Activated CD8-positive, alpha-beta T cell treated with anti-CD3 and anti-CD28 coated beads, Interleukin-2, amount 10 ng/mL, durations not matched to agents 7 days and 5 days (primary cell): ENCODE measurements around the gene RHOBTB1. TPM values are rescaled to one million over a fixed set of nuclear protein-coding genes. Genes with fewer than 3 reads are reported as not detected.
A peak's percentile ranks its signal among the peaks of the same experiment; 100 is the strongest.

Experiments
- ATAC-seq: fragments of 150-1000 bp; cut with Tn5 transposase; one replicate; pipeline ENCODE4 v1.10.0; 2021; ENCODE audit warnings: moderate library complexity
- CTCF ChIA-PET: fragments of 350-600 bp; sonication (Branson Sonifier 250); formaldehyde crosslinking; loops from one replicate; lab custom pipeline; 2021; ENCODE audit warnings: antibody characterized with exemption; lab: Charles Lee
- POLR2A ChIA-PET: fragments of 350-600 bp; sonication (Branson Sonifier 250); formaldehyde crosslinking; loops from one replicate; lab custom pipeline; 2021; ENCODE audit warnings: antibody characterized with exemption; lab: Charles Lee
- DNase-seq: peaks from one replicate; pipeline ENCODE4 v3.0.0-alpha.2; 2020
- H3K27ac Mint-ChIP-seq: one replicate; pipeline ENCODE4 v1.8.0; 2021; ENCODE audit warnings: mild to moderate bottlenecking, mixed read lengths
- H3K27me3 Mint-ChIP-seq: one replicate; pipeline ENCODE4 v1.8.0; 2021; ENCODE audit warnings: low read depth, mixed read lengths
- H3K36me3 Mint-ChIP-seq: one replicate; pipeline ENCODE4 v1.8.0; 2021; ENCODE audit warnings: low read depth, mixed read lengths
- H3K4me1 Mint-ChIP-seq: one replicate; pipeline ENCODE4 v1.8.0; 2021; ENCODE audit warnings: low read depth, mixed read lengths
- H3K4me3 Mint-ChIP-seq: one replicate; pipeline ENCODE4 v1.8.0; 2021; ENCODE audit warnings: mild to moderate bottlenecking, mixed read lengths
- H3K9me3 Mint-ChIP-seq: one replicate; pipeline ENCODE4 v1.8.0; 2022; ENCODE audit warnings: mixed read lengths; ENCODE audit not compliant: insufficient read depth
- total RNA-seq, 2 experiments: library from RNA; stranded (reverse); gene quantifications; one replicate each; pipeline ENCODE4 v1.2.3, GENCODE V29; 2021

The RHOBTB1 gene, protein sequence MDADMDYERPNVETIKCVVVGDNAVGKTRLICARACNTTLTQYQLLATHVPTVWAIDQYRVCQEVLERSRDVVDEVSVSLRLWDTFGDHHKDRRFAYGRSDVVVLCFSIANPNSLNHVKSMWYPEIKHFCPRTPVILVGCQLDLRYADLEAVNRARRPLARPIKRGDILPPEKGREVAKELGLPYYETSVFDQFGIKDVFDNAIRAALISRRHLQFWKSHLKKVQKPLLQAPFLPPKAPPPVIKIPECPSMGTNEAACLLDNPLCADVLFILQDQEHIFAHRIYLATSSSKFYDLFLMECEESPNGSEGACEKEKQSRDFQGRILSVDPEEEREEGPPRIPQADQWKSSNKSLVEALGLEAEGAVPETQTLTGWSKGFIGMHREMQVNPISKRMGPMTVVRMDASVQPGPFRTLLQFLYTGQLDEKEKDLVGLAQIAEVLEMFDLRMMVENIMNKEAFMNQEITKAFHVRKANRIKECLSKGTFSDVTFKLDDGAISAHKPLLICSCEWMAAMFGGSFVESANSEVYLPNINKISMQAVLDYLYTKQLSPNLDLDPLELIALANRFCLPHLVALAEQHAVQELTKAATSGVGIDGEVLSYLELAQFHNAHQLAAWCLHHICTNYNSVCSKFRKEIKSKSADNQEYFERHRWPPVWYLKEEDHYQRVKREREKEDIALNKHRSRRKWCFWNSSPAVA
- total RNA-seq, result under 1 TPM in 1 of 2 experiments, not detected in 1; 0.05 TPM

- no peaks in the 10 kb centered on the region for H3K9me3 Mint-ChIP-seq
- peak; percentile 79 for ATAC-seq
- peaks cover 57% of the 10 kb centered on the region for H3K27me3 Mint-ChIP-seq
- CTCF ChIA-PET, result no interaction called here
- H3K4me1 Mint-ChIP-seq, result peaks cover 14% of the 10 kb centered on the region
- peak; percentile 36 for DNase-seq
- H3K27ac Mint-ChIP-seq, result no peak within 1 kb of the TSS
- no peaks in the 10 kb centered on the region for H3K36me3 Mint-ChIP-seq
- POLR2A ChIA-PET, result interaction anchor here (0.6 kb wide), 1 partner anchor 30 kb away, joined by 3 read pairs; no protein-coding TSS in a partner anchor
- peak within 1 kb of the TSS; percentile 52 for H3K4me3 Mint-ChIP-seq
Observed at GRCh38 chr10:60944058-60944909, at the start of gene RHOBTB1. RHOBTB1 (minus strand) TSS chr10:60944185; CDS start chr10:60911542, 32,643 bp downstream.

DNA sequence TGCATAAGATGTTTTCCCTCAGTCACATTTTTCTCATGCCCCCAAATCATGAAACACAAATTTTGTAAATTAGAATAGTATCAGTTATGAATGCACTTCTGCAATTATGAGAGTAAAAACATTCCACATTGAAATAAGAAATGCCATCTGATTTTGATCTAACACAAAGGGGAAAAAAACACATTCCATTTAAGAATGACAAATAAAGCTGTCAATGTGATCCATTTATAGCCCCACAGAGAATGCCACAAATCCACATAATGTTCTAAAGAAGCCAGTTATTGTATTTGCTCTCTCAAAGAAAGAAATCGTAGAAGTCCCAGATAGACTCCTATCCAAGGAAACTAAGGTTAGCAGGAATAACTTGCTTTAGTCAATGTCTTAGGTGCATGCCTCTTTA lies 48.7 kb upstream of the RHOBTB1 start:
- no peak for DNase-seq
- POLR2A ChIA-PET, result no interaction called here
- Mint-ChIP-seq H3K9me3 (no peaks in the 10 kb centered on the region), H3K27ac (no peak overlapping the region), H3K27me3 (peaks cover 5% of the 10 kb centered on the region), H3K4me1 (no peaks in the 10 kb centered on the region), H3K36me3 (no peaks in the 10 kb centered on the region), H3K4me3 (no peak overlapping the region)
- ATAC-seq, result no peak
- CTCF ChIA-PET, result no interaction called here

GRCh38 chr10:60990663-60991062 lies 46.7 kb upstream of the RHOBTB1 start:
- Mint-ChIP-seq H3K36me3 (no peaks in the 10 kb centered on the region), H3K4me1 (no peaks in the 10 kb centered on the region), H3K27ac (no peak overlapping the region), H3K9me3 (no peaks in the 10 kb centered on the region), H3K4me3 (no peak overlapping the region), H3K27me3 (peaks cover 5% of the 10 kb centered on the region)
- ChIA-PET POLR2A (no interaction called here), CTCF (no interaction called here)
- no peak for DNase-seq
- no peak for ATAC-seq

GRCh38 chr10:60989400-60989876 lies 45.5 kb upstream of the RHOBTB1 start:
- ChIA-PET CTCF (no interaction called here), POLR2A (no interaction called here)
- no peak for DNase-seq
- no peak for ATAC-seq
- Mint-ChIP-seq H3K9me3 (no peaks in the 10 kb centered on the region), H3K36me3 (no peaks in the 10 kb centered on the region), H3K4me3 (no peak overlapping the region), H3K27me3 (peaks cover 5% of the 10 kb centered on the region), H3K27ac (no peak overlapping the region), H3K4me1 (no peaks in the 10 kb centered on the region)

GRCh38 chr10:60986791-60987190 lies 42.8 kb upstream of the RHOBTB1 start:
- no peaks in the 10 kb centered on the region for H3K9me3 Mint-ChIP-seq
- H3K36me3 Mint-ChIP-seq, result no peaks in the 10 kb centered on the region
- DNase-seq, result no peak
- no peak overlapping the region for H3K27ac Mint-ChIP-seq
- no peak overlapping the region for H3K4me3 Mint-ChIP-seq
- no peak for ATAC-seq
- CTCF ChIA-PET, result no interaction called here
- POLR2A ChIA-PET, result no interaction called here
- no peaks in the 10 kb centered on the region for H3K4me1 Mint-ChIP-seq
- peaks cover 5% of the 10 kb centered on the region for H3K27me3 Mint-ChIP-seq

GRCh38 chr10:60985951-60986350 lies 42.0 kb upstream of the RHOBTB1 start:
- DNase-seq (no peak), ATAC-seq (no peak)
- Mint-ChIP-seq H3K36me3 (no peaks in the 10 kb centered on the region), H3K9me3 (no peaks in the 10 kb centered on the region), H3K4me1 (no peaks in the 10 kb centered on the region), H3K27ac (no peak overlapping the region), H3K27me3 (peaks cover 5% of the 10 kb centered on the region), H3K4me3 (no peak overlapping the region)
- ChIA-PET POLR2A (no interaction called here), CTCF (no interaction called here)

DNA sequence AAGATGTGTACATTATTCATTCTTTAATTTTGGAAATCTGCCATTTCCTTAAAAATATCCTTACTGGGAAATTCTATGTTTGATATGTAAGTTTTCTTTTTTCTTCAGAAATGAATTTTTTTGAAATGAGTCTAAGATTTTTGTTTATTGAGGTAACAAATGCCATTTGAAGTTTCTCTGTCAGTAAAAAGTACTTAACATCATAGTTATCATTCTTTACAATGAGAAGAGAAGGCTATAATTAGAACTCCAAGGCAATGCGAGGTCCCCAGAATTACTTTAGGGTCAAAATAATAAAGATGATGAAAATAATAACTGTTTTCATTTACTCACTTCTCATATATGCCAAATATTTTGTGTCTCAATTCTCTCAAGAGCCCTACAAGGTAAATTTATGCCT lies 37.0 kb upstream of the RHOBTB1 start:
- DNase-seq, result no peak
- H3K27me3 Mint-ChIP-seq, result peaks cover 4% of the 10 kb centered on the region
- H3K4me1 Mint-ChIP-seq, result no peaks in the 10 kb centered on the region
- ChIA-PET CTCF (no interaction called here), POLR2A (no interaction called here)
- H3K36me3 Mint-ChIP-seq, result no peaks in the 10 kb centered on the region
- no peak overlapping the region for H3K27ac Mint-ChIP-seq
- no peak for ATAC-seq
- no peak overlapping the region for H3K4me3 Mint-ChIP-seq
- H3K9me3 Mint-ChIP-seq, result no peaks in the 10 kb centered on the region

DNA sequence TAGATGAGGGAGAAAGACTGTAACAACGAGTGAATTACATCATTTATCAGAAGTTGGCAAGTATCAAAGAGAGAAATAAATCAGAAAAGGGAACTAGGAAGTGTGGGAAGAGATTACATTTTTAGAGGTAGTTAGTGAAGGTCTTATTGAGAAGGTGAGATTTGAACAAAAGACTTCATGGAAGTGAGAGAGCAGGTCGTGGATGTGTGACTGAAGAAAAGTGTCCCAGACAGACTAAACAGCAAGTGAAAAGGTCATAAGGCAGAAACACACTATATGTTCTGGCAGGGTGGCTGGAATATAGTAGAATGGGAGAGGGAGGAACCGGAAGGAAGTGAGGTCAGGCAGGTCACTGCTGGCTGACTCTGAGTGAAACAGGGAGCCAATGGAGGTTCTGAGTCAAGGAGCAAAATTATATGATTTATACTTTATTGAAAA lies 35.7 kb upstream of the RHOBTB1 start:
- no peak overlapping the region for H3K4me3 Mint-ChIP-seq
- H3K27me3 Mint-ChIP-seq, result peaks cover 6% of the 10 kb centered on the region
- CTCF ChIA-PET, result no interaction called here
- H3K27ac Mint-ChIP-seq, result no peak overlapping the region
- DNase-seq (no peak), ATAC-seq (no peak)
- POLR2A ChIA-PET, result no interaction called here
- no peaks in the 10 kb centered on the region for H3K36me3 Mint-ChIP-seq
- no peaks in the 10 kb centered on the region for H3K4me1 Mint-ChIP-seq
- no peaks in the 10 kb centered on the region for H3K9me3 Mint-ChIP-seq

DNA sequence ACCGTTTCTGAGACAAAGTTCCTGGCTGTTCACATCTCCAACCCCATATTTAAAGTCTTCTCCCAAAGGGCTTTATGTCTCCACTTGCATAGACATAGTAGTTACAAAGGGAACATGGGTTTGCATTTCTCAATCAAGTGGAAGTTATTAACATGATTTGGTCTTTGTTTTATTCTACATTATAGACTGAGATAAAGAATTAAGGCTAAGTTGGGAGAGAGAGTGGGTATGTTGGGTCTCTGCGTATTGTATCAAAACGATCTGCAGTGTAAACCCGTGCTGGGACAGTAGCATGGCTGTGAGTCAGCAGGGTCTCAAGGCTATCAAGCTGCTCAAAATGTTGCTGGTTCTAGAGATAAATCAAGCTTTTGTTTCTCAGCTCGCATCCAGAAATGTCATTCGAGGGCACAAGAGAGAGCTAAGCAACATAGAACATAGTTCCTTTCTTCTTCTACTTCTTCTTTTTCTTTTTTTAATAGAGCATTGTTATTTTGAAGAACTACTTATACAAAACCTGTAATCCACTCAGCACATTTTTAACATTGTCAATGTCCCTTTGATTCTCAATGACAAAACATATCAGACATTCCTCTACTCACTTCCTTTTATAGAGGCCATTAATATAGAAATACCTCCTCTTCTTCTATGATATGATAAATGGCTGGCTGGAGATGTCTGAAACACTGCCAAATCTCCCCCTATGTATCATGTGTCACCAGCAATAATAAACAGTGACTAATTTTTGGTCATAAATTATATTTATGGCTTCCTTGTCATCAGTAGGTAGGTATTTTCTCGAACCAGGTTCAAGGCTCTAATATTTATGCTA lies 34.5 kb upstream of the RHOBTB1 start:
- H3K4me3 Mint-ChIP-seq, result no peak overlapping the region
- no peak overlapping the region for H3K27ac Mint-ChIP-seq
- no peak for DNase-seq
- peaks cover 6% of the 10 kb centered on the region for H3K27me3 Mint-ChIP-seq
- POLR2A ChIA-PET, result no interaction called here
- H3K4me1 Mint-ChIP-seq, result no peaks in the 10 kb centered on the region
- no peaks in the 10 kb centered on the region for H3K36me3 Mint-ChIP-seq
- no peak for ATAC-seq
- H3K9me3 Mint-ChIP-seq, result no peaks in the 10 kb centered on the region
- CTCF ChIA-PET, result no interaction called here

GRCh38 chr10:60977161-60978122 lies 33.5 kb upstream of the RHOBTB1 start:
- CTCF ChIA-PET, result interaction anchor here (0.8 kb wide), 1 partner anchor 152 kb away, joined by 3 read pairs; no protein-coding TSS in a partner anchor
- DNase-seq, result no peak
- POLR2A ChIA-PET, result no interaction called here
- ATAC-seq, result no peak
- H3K27ac Mint-ChIP-seq, result no peak overlapping the region
- H3K9me3 Mint-ChIP-seq, result no peaks in the 10 kb centered on the region
- no peaks in the 10 kb centered on the region for H3K4me1 Mint-ChIP-seq
- H3K27me3 Mint-ChIP-seq, result peaks cover 6% of the 10 kb centered on the region
- H3K4me3 Mint-ChIP-seq, result no peak overlapping the region
- no peaks in the 10 kb centered on the region for H3K36me3 Mint-ChIP-seq
